Measurements from ENCODE around the gene DDX46. TPM values are rescaled to one million over a fixed set of nuclear protein-coding genes. Genes with fewer than 3 reads are reported as not detected.

DDX46 gene
- polyA plus RNA-seq, 1 donor from 2014 or later = 46.8 TPM

GRCh38 chr5:134735243-134735642, 23.3 kb upstream of the DDX46 start:
- no peaks in the 10 kb centered on the region for H3K36me3 ChIP-seq (ENCODE audit: insufficient read depth, low read length)
- no peak overlapping the region for H3K4me3 ChIP-seq (ENCODE audit: low read length)
- peaks cover 8% of the 10 kb centered on the region for H3K79me2 ChIP-seq (replicated peaks; ENCODE audit: insufficient read depth, low read length)
- no peak overlapping the region for H3K4me2 ChIP-seq (ENCODE audit: low read length)
- H3K27ac ChIP-seq (ENCODE audit: low read length) = no peak overlapping the region
- H3K9me3 ChIP-seq (ENCODE audit: low read length) = no peaks in the 10 kb centered on the region
- no peaks in the 10 kb centered on the region for H4K20me1 ChIP-seq (ENCODE audit: insufficient read depth)
- no peak overlapping the region for H2AFZ ChIP-seq (ENCODE audit: low read depth, low read length)
- no peak overlapping the region for H3K9ac ChIP-seq (ENCODE audit: low read length)
- H3K9me2 ChIP-seq (ENCODE audit: insufficient read depth, low read length) = no peaks in the 10 kb centered on the region
- H3K27me3 ChIP-seq (ENCODE audit: insufficient read depth, low read depth, low read length) = no peaks in the 10 kb centered on the region
- TF ChIP-seq REST (IDR thresholded peaks at IDR 0.05; ENCODE audit: borderline replicate concordance) (no peak), MXI1 (conservative IDR thresholded peaks at IDR 0.05; ENCODE audit: poor library complexity, severe bottlenecking) (no peak), POLR2AphosphoS5 (IDR thresholded peaks at IDR 0.05) (no peak), RAD21 (conservative IDR thresholded peaks at IDR 0.05) (no peak), SMC3 (conservative IDR thresholded peaks at IDR 0.05; ENCODE audit: poor library complexity) (no peak), TAF1 (IDR thresholded peaks at IDR 0.05; ENCODE audit: low read depth) (no peak), EZH2 (IDR thresholded peaks at IDR 0.05; ENCODE audit: borderline replicate concordance, insufficient read depth, low read length, poor library complexity, severe bottlenecking) (no peak), EP300 (conservative IDR thresholded peaks at IDR 0.05; ENCODE audit: poor library complexity, severe bottlenecking) (no peak), CTCF (IDR thresholded peaks at IDR 0.05; ENCODE audit: poor library complexity, severe bottlenecking) (no peak)
- H3F3A ChIP-seq (ENCODE audit: insufficient read depth, low read length, poor library complexity, severe bottlenecking) = peaks cover 7% of the 10 kb centered on the region

DNA sequence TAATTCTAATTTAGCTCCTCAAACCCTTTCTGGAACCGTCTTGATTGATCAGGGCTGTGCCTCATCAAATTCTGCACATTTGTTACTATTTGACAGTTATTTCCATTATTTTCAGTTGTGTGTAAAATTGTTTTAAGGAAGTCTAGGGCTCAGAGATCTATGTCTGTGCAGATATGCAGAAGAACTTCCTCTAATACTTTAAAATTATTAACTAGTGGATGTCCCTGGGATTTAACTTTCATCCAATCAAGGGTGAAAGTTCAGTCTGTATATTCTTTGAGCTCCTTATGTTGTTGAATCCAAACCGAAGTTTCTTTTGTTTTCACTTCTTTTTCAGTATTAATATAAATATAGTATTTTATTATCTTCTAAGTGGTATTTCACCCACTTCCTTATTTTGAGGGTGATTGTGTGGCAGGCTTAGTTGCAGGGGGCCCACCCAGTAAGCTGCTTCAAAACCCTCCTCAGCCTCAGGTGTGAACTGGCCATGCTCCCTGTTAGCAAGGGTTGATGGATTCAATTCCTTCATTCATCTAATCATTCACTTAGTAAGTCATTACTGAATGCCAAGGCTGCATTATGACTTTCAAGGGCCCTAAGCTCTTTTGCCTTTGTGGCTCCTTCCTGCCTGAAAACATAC, 22.3 kb upstream of the DDX46 start:
- Histone ChIP-seq H3K9me3 (ENCODE audit: low read length) (no peaks in the 10 kb centered on the region), H3K79me2 (replicated peaks; ENCODE audit: insufficient read depth, low read length) (peaks cover 17% of the 10 kb centered on the region), H3K9me2 (ENCODE audit: insufficient read depth, low read length) (no peaks in the 10 kb centered on the region), H2AFZ (ENCODE audit: low read depth, low read length) (no peak overlapping the region), H3K4me3 (ENCODE audit: low read length) (no peak overlapping the region), H3K27me3 (ENCODE audit: insufficient read depth, low read depth, low read length) (no peaks in the 10 kb centered on the region), H3K36me3 (ENCODE audit: insufficient read depth, low read length) (no peaks in the 10 kb centered on the region), H3K9ac (ENCODE audit: low read length) (no peak overlapping the region), H3F3A (ENCODE audit: insufficient read depth, low read length, poor library complexity, severe bottlenecking) (peaks cover 7% of the 10 kb centered on the region), H4K20me1 (ENCODE audit: insufficient read depth) (no peaks in the 10 kb centered on the region), H3K4me2 (ENCODE audit: low read length) (no peak overlapping the region), H3K27ac (ENCODE audit: low read length) (no peak overlapping the region)
- TF ChIP-seq CTCF (IDR thresholded peaks at IDR 0.05; ENCODE audit: poor library complexity, severe bottlenecking) (no peak), MXI1 (conservative IDR thresholded peaks at IDR 0.05; ENCODE audit: poor library complexity, severe bottlenecking) (no peak), RAD21 (conservative IDR thresholded peaks at IDR 0.05) (no peak), SMC3 (conservative IDR thresholded peaks at IDR 0.05; ENCODE audit: poor library complexity) (no peak), EZH2 (IDR thresholded peaks at IDR 0.05; ENCODE audit: borderline replicate concordance, insufficient read depth, low read length, poor library complexity, severe bottlenecking) (no peak), TAF1 (IDR thresholded peaks at IDR 0.05; ENCODE audit: low read depth) (no peak), REST (IDR thresholded peaks at IDR 0.05; ENCODE audit: borderline replicate concordance) (no peak), POLR2AphosphoS5 (IDR thresholded peaks at IDR 0.05) (no peak), EP300 (conservative IDR thresholded peaks at IDR 0.05; ENCODE audit: poor library complexity, severe bottlenecking) (no peak)
